ENCODE data around the gene HIVEP3. TPM values are rescaled to one million over a fixed set of nuclear protein-coding genes. Genes with fewer than 3 reads are reported as not detected.
A peak's percentile ranks its signal among the peaks of the same experiment; 100 is the strongest.
"Not testable (repeated sequence)": the region's sequence is repeated elsewhere in the genome, so short reads cannot be mapped to it uniquely, and the experiment has no call there.

Gene HIVEP3
- total RNA-seq, 1 donor from 2014 or later = 21.5 TPM

DNA sequence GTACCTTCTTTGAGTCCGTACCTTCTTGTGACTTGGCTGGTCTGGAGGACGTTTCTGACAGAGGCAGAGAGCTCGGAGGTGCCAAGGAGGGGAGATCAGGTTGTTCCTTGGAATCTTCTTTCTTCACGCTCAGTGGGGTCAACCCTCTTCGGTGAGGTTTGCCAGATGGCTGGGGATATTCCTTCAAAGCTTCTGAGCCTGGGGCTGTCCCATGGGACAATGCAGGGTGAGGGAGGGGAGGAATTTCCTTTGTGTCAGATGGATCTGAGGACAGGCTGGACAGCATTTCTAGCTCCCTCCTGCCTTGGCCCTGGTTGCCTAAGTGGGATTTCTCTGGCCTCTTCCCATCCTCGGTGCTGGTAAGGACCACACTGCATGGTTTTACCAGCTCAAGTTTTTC, 338.7 kb downstream of the HIVEP3 start:
- DNase-seq = no peak

DNA sequence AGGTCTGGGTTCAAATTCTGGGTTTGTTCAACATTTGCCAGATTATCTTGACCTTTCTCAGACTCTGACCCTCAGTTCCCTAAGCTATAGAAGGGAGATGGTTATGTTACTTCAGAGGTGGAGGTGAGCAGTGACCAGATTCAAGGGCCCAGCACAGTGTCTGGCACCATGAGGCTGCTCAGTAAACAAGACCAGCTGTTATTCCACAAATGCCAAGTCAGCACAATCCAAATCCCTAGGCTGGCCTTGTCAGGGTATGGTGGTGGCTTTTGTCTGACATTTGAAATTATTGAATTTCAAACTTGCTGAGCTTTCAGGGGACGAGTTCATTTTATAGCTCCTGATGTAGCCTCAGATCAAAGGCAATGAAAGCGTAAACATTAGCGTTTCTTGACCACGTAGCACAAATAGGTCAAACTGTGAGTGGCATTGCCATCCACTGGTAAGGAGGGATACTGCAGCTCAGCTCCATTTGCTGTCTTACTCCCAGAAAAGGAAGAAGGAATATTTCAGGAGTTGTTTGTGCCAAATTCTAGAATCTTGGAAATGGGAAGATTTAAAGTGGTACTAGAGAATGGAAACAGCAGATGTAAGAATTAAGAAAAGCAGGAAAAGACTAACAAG, 339.9 kb downstream of the HIVEP3 start:
- DNase-seq = no peak

DNA sequence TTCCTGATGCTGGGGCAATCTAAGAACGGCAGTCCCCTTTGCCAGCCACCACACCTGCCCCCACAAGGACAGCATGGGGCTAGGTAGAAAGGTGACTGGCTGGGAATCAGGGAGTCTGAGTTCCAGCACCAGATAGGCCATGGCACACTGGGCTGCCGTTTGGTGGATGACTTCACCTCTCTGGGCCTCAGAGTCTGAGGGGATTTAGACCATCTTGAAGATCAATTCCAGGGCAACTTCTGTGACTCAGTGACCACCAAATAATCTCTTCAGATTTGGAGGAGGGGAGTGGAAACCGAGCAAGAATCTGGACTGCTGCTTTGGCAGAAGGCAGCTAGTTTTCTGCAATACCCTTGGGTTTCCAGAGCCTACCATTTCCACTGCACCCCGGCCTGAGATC, 342.1 kb downstream of the HIVEP3 start:
- DNase-seq = no peak

DNA sequence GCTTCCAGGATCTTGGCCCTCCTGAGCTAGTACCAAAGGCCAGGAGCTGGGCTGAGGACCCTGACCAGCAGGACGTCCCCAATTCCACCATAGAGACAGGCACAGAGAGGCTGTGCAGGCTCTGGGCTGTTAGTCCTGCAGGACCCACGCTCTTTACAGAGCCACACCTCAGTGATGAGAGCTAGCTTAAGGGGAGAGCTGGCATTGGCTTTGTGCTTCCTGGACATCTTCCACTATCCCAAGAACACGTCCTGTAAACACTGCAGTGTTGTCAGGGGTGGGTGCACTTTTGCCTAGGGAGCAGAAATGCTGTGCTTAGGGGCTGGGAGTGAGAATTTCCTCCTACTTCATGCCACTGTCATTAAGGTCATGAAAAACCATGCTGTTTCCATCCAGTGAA, 342.5 kb downstream of the HIVEP3 start:
- DNase-seq = no peak

DNA sequence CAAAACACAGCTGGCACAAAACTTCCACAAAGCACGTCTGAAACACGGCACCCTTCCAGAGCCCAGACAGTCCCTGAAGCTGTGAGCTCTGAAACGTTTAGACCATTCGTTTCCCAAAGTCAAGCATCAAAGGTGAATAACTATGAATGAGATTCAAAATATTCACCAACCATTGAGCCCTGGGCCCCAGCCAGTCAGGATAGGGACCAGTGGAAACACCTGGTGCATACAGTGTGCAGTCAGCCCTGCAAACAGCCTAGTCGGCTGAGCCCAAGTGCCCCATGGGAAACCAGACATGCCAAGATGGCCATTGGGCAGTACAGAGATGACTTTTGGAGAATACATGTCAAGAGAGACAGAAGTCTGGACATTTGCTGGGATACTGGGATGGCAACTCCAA, 343.9 kb downstream of the HIVEP3 start:
- DNase-seq = no peak

DNA sequence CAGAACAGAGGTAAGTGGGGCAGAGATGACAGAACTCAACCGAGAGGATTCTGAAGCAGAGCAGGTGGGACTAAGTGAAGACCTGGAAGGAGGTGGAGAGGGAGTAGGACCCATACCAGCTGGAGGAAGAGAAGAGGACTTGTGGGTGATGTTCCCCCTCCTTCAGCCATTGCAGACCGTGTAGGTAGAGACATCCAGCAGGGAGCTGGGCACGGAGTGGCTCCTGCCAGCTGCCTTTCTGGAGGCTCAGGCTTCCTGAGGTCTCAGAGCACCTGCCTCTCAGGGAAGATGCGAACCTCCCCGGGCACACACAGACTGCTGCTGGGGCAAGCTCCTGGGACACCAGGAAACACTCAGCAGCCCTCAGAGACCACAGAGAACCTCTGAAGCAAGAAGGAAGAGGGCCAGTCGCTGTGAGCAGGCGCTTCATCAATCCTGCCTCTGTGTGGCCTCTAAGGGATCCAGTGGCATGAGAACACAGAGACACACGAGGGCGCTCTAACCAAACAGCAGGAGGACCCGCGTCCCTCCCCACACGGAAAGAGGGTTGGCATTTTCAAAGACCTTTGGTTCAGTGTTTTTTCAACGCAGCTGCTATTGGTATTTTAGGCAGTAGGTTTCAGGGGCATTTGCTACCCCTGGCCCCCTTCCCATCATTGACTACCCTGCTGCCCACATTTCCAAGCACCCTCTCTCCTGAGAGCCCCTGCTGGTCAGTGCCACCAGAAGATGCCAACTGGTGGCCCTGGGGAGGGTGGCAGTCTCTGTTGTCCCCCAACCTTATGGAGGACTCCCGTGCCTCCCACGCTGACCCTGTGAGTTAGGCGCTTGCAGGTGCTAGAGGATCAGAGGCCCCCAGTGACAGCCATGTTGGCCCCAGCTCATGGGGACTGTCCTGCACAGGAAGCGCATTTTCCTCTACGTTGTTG, 344.7 kb downstream of the HIVEP3 start:
- peak; percentile 68 for DNase-seq

DNA sequence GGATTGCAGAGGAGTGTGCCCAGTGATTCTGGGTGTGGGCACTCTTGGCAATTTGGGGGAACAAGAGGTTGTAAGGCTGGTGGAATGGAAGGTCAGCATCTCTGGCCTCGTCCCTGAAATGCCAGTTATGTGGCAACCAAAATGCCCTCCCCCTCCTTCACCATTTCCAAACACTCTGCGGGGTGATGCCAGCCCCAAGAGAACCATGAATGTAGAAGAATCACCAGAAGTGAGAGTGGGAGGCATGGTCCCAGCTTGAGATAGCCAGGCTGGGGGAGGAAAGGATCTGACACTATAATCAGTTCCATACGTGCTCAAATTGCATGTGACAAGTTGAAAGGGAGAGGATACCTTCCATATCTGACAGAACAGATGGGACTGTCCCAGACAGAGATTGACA, 345.5 kb downstream of the HIVEP3 start:
- no peak for DNase-seq

DNA sequence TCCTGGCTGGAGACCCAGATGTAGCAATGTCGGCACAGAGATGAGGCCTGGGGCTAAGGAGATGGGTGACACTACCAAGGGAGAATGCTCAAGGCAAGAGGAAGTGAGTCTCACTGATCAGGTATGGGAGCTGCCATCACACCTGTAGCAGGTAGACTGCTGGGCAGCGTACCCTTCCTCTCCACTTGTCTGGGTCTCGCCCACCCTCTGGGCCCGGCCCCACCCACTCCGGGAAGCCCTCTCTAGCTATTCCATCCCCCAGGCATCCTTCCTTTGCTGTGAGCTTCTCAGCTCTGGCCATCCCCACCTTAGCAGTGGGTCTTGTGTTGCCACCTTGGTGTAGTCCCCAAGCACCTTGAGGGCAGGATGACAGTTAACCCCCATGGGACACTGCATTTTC, 346.5 kb downstream of the HIVEP3 start:
- no peak for DNase-seq

DNA sequence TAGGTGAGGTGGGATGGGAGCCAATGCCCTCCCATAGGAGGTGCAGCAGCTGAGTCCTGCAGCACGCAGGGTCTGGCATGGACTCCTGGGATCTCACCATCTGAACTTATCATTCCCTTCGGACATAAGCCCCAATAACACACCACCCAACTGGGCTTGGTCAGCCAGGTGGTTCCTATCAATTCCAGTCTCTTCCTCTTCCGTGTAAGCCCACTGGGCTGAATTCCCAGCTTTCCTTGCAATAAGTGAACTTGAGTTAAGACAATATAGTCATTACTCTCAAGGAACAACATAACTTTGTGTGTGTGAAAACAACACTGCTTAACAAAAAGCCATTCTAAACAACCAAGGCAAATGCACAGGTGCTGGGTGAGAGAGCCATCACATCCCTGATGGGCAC, 347.7 kb downstream of the HIVEP3 start:
- DNase-seq = no peak

DNA sequence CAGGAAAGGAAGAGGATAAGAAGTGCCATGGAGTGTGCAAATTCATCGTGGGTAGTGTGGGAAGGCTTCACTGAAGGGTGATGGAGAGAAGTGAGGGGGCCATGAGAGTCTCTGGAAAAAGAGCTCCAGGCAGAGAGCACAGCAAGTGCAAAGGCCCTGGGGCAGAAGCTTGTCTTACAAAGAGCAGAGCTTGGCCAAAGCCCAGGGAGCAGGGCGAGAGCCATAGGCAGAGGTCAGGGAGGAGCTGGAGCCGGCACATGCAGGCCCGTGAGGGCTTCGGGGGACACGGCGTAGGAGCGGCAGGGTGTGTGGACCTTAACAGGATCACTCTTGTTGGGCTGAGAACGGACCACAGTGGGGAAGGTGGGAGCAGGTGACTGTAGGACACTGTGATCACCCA, 350.5 kb downstream of the HIVEP3 start:
- no peak for DNase-seq

DNA sequence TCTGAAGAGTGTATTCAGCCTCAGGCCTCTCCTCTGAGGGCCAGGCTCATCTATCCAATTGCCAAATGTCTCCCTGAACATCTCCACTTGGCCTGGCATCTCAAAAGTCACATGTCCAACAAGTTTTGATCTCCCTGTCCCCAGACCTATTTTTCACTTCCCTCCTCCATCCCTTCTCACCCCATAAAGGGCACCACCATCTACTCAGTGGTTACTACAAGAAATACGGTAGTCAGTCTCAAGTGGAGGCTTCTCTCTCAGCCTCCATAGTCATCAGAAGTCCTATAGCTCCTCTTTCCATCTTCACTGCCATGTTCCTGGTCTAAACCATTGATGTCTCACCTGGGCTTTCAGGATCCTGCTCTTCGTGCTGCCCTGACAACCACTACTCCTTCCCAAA, 351.8 kb downstream of the HIVEP3 start:
- no peak for DNase-seq

DNA sequence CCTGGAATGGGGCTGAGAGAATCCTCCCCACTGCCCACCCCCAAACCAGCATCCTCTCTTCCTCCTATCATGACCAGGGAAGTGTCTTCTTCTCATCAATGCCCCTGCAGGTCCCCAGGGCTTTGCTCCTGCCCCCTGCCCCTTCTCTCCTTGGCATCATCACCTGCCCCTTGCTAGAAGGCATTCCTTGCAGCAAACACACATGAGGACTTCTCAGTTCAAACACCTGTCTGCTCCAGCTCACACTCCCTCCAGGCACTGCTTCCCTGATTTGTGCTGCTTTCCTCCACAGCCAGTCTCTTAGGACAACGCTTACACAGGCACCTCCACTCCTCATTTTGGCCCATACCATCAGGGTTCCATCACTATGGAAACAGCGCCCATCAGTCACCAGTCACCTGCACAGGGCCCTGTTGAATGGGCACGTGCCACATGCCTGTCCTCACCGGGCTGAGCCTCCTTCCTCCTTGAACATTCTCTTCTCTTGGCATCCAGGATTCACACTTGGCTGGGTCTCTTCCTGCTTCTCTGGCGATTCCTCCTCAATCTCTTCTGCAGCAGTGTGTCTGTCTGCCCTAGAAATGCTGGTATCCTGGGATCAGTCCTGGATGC, 352.3 kb downstream of the HIVEP3 start:
- DNase-seq = no peak

DNA sequence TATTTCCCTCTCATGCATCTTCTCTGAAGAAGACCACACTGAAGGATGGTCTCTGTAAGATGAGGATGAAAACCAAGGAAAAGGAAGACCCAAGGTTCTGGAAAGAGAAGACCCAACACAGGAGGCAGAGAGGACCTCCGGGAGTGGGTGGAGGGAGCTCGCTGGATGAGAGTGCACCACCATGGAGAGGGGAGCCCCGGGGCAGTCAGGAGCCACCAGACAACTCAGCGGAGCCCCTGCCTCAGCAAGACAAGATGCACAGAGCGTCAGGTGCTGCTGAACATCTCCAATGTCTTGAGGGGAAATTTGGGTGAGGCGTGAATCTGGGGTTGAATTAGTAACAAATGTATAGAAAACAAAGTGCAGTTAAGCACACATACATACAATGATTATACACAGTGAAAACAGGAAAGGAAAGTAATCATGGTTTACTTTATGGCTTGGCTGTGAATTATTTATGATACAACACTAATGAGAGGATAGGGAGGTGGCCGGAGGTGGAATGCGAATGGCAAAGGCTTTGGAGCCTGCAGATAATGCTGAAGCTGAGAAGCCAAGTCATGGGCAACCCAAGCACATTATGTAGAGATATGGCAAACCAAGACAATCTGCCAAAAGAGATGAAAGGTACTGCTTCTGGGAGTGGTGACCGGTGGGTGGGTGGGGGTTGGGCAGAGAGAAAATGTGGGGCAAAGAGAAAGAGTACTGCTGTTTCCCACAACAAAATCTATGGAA, 353.8 kb downstream of the HIVEP3 start:
- no peak for DNase-seq

DNA sequence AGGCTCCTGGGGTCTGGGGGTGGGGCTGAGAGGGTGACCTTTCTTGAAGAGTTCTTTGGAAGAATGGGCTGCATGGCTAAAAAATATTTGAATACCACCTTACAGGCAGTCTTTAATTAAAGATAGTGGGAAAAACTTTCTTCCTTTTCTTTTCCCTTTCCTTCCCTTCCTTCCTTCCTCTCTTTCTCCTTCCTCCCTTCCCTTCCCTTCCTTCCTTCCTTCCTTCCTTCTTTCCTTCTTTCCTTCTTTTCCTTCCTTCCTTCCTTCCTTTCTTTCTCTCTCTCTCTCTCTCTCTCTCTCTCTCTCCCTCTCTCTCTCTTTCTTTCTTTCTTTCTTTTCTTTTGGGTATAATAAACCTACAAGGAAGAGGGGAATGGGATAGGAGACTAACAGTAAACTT, 356.4 kb downstream of the HIVEP3 start:
- DNase-seq = no peak

DNA sequence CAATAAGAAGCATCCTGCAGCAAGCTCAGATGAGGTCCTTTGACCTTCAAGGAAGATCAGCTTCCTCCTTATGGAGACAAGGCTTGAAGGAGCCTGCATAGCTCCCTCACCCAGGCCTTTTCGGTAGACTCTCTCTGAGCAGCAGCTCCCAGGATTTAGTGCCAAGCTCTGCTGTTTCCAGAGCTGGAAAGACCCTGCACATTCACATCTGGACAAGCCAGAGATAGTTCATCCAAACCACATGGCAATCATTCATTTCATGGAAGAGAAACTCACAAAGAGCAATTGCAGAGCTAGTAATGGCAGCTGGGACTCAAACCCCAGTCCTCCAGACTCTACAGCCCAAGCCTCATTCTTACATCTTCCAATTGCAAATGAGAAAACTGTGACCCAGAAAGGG, 357.8 kb downstream of the HIVEP3 start:
- no peak for DNase-seq

DNA sequence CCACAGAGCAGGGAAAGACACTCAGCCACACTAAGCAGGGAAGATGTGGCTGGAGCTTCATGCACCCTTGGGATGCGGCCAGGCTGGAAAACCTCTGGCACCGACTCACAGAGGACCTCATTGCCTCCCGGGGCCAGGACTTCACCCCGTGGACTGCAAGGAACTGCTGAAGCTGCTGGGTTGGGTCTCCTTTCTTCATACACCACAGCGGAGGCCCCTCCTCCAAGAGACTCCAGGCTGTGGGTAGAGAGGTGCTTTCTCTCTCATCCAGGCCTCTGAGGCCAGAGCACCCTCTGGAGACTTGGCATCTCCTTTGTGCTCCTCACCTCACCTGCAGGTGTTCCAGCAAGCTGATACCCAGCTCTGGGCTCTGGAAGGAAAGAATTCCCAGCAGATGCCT, 358.2 kb downstream of the HIVEP3 start:
- DNase-seq = no peak

DNA sequence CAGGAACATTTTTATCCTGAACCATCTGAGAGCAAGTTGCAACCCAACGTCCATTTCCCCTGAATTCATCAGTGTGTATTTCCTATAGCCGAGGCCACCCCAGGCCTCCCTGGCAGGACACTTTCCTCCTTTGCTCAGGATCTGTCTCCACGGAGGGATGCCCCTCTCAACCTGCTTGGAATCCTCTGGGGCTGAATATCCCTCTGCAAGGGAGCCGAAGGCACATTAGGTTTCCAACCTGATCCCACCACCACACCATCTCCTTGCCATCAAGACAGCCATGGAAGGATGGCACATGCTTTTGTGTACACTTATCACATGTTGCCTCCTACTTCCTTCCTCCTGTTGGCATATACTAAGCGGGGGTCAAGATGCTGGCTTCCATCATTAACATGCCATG, 359.4 kb downstream of the HIVEP3 start:
- DNase-seq = no peak

DNA sequence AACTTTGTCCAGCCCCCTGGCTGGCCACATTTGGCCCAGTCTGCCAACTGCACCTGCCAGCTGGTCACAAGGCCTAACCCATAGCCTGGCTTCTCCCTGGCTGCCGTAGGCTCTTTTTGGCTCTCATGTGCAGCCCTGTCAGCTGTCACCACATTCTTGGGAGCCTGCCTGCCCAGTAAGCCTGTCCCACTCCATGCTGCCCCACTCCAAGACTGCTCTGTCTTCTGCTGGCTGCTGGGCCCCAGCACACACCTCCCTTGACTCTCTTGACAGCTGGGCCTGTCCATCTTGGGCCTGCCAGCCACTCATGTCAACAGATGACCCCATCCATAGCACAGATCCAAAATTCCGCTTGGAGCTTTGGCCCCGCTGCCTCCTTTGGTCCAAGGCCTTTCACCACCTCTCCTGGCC, 360.0 kb downstream of the HIVEP3 start:
- DNase-seq = no peak

DNA sequence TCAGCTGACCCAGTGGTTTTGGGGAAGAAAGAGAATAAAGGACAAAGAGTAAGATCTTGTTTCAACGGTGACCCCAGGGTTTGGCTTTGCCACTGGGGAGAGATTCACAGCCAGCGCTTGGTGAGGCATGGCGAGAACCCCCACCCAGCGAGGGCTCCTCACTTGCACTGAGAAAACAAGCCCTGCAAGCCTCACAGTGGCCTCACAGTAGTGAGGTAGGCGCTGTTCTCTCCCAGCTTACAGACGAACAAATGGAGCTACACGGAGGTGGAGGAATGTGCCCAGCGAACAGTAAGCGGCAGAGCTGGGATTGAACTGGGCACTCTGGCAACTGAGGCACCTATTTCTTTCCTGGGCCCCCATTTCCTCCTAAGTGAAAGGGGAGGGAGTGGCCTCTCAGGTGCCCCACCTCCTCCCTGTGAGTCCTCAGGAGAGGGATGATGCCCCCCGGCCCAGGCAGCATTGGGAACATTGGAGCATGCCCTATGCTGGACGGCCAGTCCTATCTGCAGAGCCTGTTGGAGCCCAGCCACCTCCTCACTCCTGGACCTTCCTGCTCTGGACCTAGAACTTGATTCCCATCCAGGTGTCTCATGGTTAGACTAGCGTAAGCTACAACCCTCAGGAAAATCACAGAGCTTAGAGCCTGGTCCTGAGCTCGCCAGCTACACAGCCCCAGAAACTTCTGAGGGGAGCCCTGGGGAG, 360.8 kb downstream of the HIVEP3 start:
- no peak for DNase-seq

DNA sequence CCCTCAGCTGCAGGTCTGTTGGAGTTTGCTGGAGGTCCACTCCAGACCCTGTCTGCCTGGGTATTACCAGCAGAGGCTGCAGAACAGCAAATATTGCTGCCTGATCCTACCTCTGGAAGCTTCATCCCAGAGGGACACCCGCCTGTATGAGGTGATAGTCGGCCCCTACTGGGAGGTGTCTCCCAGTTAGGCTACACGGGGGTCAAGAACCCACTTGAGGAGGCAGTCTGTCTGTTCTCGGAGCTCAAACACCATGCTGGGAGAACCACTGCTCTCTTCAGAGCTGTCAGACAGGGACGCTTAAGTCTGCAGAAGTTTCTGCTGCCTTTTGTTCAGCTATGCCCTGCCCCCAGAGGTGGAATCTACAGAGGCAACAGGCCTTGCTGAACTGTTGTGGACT, 364.0 kb downstream of the HIVEP3 start:
- DNase-seq = not testable (repeated sequence)

DNA sequence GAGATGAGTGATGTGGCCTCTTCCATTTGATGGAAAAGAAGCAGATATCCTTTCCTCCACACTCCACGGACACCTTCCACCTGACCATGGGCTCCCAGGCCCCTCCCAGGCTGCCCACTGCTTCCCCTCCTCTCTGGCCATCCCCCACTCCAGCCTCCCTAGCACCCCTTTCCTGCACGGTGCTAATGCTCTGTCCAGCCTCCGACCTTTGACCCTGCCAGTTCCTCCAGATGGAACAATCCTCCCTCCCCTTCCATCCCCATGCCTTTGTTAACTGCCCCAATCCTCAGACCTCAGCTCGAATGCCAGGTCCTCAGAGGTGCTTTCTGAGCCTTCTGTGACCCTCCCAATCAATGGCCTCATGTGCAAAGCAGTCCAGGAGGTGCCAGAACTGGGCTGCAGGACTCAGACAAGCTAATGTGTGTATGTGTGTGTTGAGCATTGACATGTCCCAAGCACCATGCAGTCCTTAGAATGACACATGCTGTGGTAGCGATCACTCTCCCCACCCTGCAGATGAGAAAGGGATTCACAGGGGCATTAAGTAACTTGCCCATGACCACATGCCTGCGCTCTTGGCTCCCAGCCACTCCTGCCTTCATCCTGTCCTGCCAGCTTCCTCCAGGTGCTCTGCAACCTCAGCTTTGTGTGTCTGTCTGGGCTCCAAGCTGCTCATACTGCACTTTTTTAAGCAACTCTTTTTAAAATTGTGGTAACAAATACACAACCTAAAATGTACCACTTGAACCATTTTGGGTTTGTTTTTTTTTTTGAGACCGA, 370.8 kb downstream of the HIVEP3 start:
- no peak for DNase-seq

Data from occipital lobe (tissue), 2 donors.